ENCODE data around the gene DPPA4.

- no peak for TF ChIP-seq NR3C1 (CRISPR knock-in tag; conservative IDR thresholded peaks at IDR 0.05; ENCODE audit: low read depth)
- no peak for TF ChIP-seq CTCF (IDR thresholded peaks at IDR 0.05)
These were observed 19.3 kb upstream of the DPPA4 start for GRCh38 chr3:109356442-109357155.
